ENCODE results near the gene CD46.

The CD46 gene

DNA sequence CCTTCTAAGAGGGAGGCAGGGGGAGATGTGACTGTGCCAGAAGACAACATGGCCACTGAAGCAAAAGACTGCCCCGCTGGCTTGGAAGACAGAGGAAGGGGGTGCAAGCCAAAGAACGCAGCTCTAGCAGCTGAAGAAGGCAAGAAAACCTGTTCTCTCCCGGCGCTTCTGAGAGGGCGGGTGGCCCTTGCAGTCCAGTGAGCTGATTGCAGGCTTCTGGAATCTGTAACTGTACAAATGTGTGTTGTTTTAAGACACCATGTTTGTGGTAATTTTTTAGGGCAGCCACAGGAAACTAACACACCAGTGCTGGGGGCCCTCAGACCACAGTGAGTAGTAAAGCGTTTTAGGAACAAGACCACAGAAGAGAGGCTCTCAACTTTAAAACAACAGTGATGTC lies 47.0 kb downstream of the CD46 start:
- no peak for DNase-seq (ENCODE audit: low read depth)

DNA sequence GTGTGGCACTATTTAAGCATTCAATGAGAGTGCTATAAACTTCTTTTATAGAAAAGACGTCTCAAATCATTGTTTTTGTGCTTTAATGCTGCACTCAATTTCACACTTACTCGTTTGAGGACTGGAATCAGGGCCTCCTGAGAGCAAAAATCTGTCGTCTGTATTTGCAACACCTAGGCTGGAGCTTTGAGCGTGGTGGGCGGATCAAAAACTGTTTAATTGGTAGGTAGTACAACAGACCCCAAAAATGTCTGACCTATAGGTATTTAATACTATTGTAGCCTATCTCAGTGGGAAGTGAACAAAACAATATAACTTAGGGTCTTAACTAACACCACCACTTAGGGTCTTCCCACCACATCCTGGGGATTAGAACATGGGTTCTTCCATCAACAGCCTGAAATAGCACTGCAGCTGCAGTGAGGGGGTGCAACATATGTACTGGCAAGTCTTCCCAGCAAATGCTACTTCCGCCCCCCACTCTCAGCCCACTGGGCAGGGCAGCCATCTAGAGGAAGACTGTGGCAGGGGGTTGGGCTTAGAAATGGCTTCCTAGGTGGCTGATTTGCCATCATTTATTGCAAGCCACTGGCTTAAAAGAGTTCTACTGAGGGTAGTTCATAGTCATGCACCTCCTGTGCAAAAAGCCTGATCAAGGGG lies 48.3 kb downstream of the CD46 start:
- DNase-seq (ENCODE audit: low read depth), result no peak

GRCh38 chr1:207801819-207802218 lies 50.0 kb downstream of the CD46 start:
- DNase-seq (ENCODE audit: low read depth), result no peak

DNA sequence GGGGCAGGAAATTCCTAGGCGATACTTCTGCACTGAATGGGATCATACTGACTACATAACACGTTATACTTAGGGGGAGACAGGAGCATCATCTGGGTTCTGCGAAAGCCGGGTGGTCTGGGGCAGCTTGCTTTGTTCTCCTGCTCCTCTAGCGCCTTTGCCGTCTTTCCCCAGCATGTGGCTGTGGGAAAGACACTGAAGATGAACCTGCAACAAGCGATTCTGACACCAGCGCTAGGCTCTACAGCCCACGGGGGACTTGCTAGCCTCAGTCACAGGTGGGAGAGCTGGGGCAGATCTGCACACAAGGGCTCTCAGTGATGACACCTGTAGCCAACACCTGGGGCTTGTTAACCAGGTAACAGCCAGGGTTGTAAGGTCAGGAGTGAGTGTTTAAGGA lies 51.8 kb downstream of the CD46 start:
- no peak for DNase-seq (ENCODE audit: low read depth)

DNA sequence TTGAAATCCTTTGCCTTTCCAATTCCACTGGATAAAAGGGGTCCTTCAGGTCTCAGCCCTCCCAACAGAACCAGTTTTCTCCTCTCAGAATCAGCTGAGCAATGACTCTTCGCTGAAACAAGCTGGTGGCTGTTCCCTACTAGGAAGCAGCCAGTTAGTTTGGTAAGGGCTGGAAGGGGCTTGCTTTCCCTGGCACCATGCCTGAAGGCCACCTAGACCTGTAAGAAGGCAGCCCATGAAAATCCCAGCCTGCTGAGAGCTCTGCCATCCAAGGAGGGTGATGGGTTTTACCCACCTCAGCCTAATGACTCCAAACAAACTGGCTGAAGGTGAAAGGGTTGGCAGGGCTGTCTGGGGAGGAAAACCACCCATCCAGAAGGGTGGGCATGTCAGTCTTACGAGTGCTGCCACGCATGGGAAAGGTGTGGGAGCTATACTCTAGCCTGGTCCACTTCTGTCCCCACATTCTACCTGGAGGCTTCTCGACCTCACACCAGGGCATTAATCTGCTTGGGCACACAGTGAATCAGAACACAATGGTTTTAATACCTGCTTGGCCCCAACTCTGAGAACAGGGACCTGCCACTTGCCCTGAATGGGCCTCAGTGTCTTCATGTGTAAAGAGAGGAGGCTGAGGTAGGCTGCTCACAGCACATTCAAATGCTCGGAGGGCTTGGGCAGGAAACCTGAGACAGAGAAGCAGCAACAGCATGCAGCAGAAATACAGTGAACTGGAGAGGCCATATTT lies 53.0 kb downstream of the CD46 start:
- DNase-seq (ENCODE audit: low read depth), result no peak

- no peak for DNase-seq (ENCODE audit: low read depth)
These were observed 54.1 kb downstream of the CD46 start for GRCh38 chr1:207805841-207806421.

GRCh38 chr1:207806531-207807325 lies 54.9 kb downstream of the CD46 start:
- no peak for DNase-seq (ENCODE audit: low read depth)

- no peak for DNase-seq (ENCODE audit: low read depth)
These were observed 55.5 kb downstream of the CD46 start for GRCh38 chr1:207807326-207807689.

- no peak for DNase-seq (ENCODE audit: low read depth)
These were observed 56.0 kb downstream of the CD46 start for GRCh38 chr1:207807690-207808321.

- DNase-seq (ENCODE audit: low read depth), result no peak
These were observed 56.5 kb downstream of the CD46 start for GRCh38 chr1:207808322-207808705.

- DNase-seq (ENCODE audit: low read depth), result no peak
These were observed 57.2 kb downstream of the CD46 start for GRCh38 chr1:207808911-207809555.

GRCh38 chr1:207810173-207810572 lies 58.3 kb downstream of the CD46 start:
- DNase-seq (ENCODE audit: low read depth), result no peak

GRCh38 chr1:207810606-207811295 lies 58.9 kb downstream of the CD46 start:
- no peak for DNase-seq (ENCODE audit: low read depth)

GRCh38 chr1:207811319-207811718 lies 59.5 kb downstream of the CD46 start:
- DNase-seq (ENCODE audit: low read depth), result no peak

DNA sequence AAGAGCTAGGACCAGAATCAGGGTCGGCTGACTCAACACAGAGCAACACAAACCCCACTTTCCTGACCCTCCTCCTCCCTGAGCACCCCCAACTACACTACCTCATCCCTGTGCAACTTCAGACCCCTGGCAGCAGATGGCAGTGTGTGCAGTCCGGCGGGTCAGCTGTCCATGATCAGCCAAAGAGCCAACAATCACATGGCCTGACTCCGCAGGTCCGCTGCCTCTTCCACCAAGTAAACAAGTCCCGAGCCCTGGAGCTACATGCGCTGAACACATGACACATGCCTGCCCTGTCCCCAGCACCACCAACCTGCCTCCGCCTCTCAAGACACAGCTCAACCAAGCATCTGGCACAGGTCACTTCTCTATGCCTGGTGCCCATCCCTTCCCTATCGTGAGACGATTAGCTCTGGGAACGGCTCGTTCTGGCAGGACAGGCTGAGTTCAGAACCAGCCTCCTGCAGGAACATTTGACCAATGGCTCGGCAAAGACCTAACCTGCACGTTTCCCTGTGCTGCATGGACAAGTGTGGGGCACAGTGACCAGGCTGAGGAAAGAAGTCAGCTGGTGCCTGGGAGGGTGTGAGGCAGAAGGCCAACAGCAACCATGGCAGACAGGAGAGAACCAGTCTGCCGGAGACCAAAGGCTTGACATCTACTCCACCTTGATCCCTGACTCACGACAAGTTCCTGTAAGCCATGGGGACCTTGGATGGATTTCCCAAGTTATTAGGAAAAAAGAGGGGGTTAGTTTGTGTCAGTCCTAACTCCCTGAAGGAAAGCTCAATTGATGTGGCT lies 60.3 kb downstream of the CD46 start:
- DNase-seq (ENCODE audit: low read depth), result no peak

- DNase-seq (ENCODE audit: low read depth), result no peak
These were observed 61.1 kb downstream of the CD46 start for GRCh38 chr1:207812778-207813511.

DNA sequence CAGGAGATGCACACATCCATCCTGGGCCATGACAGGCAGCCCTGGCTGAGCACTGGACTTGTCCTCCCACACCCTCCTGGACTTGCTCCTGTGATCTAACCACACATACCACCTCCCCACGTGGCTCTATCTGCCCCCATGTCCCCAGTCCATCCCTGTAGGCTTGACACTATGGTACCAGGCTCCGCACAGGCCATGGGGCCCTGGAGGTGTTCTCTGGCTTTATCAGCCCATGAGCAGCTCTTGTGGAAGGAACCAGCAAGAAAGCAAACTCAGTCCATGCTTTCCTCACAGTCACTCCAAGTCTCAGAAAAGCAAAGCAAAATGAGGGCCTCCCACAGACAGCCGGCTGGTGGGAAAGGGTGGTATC lies 61.6 kb downstream of the CD46 start:
- DNase-seq (ENCODE audit: low read depth), result no peak

GRCh38 chr1:207813946-207814345 lies 62.1 kb downstream of the CD46 start:
- no peak for DNase-seq (ENCODE audit: low read depth)

DNA sequence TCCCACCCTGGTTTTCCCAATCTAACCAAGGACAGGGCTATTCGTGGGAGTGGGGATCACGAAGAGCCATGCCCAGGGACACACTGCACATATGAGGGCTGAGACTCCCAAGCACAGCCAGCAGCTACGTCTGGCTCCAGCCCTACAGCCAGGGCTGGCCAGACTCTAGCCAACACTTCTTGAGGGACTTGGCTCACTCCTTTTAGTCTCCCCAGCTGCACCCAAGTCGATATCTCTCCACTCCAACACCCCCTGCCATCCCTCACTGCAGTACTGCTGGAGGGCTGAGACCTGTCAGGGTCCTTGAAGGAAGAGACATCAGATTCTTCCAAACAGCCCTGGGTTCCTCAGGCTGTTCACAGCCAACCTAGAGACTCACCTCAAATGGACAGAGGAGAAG lies 62.6 kb downstream of the CD46 start:
- DNase-seq (ENCODE audit: low read depth), result no peak

DNA sequence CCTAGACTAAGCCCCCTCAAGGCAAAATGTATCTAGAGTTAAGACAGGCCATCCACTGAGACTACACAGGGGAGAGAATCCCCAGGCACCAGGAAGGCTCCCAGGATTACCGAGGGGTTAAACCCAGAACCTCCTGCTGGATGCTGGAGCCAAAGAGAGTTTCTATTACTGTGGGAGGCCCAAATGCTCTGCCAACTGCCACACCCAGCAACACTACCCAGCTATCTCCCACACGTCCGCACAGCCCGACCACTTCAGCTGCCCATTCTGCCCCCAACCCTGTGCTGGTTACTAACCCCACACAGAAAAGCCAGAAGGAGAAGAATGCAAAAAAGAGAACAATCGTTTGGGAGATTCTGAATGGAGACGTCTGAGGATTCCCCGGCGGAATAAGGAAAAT lies 63.6 kb downstream of the CD46 start:
- no peak for DNase-seq (ENCODE audit: low read depth)

Measured in activated T-helper 9 cell treated with anti-CD3 and anti-CD28 coated beads, Interleukin-2, amount 50 U/mL, for 16 hours (primary cell).